DOHH2 (cell line): Measurements from ENCODE around the gene SETMAR.
A peak's percentile ranks its signal among the peaks of the same experiment; 100 is the strongest.

ENCODE experiments used
- H3F3A ChIP-seq: fragments of 200-600 bp; sonication (generic), shearing (Covaris generic); 2 replicates; pipeline ENCODE4 v1.6.0; 2016; ENCODE audit warnings: antibody characterized with exemption, mild to moderate bottlenecking; ENCODE audit not compliant: control insufficient read depth, insufficient read depth
- H3K27ac ChIP-seq: fragments of 200-600 bp; sonication (generic); 2 replicates; pipeline ENCODE4 v1.5.1; 2014; ENCODE audit warnings: low read depth, mild to moderate bottlenecking, low read length, moderate library complexity
- H3K27me3 ChIP-seq: fragments of 200-600 bp; sonication (generic); 2 replicates; pipeline ENCODE4 v1.6.1; 2014; ENCODE audit warnings: mild to moderate bottlenecking, low read length, mixed read lengths; ENCODE audit not compliant: control insufficient read depth
- H3K36me3 ChIP-seq: fragments of 200-600 bp; sonication (generic); 2 replicates; pipeline ENCODE4 v1.6.1; 2014; ENCODE audit warnings: mild to moderate bottlenecking, low read length, moderate library complexity, mixed read lengths; ENCODE audit not compliant: control insufficient read depth
- H3K4me1 ChIP-seq: fragments of 200-600 bp; sonication (generic); 2 replicates; pipeline ENCODE4 v1.6.1; 2014; ENCODE audit warnings: mild to moderate bottlenecking, low read length, mixed read lengths; ENCODE audit not compliant: control insufficient read depth
- H3K4me2 ChIP-seq: fragments of 200-600 bp; sonication (generic); 2 replicates; pipeline ENCODE4 v1.6.0; 2014; ENCODE audit warnings: mild to moderate bottlenecking, low read length, moderate library complexity
- H3K4me3 ChIP-seq: fragments of 200-600 bp; sonication (generic); 2 replicates; pipeline ENCODE4 v1.5.1; 2014; ENCODE audit warnings: mild to moderate bottlenecking, low read length, mixed read lengths
- H3K79me2 ChIP-seq: fragments of 200-600 bp; sonication (generic); 2 replicates; pipeline ENCODE4 v1.6.1; 2014; ENCODE audit warnings: mild to moderate bottlenecking, low read length, mixed read lengths; ENCODE audit not compliant: control insufficient read depth
- H3K9me2 ChIP-seq: fragments of 200-600 bp; sonication (generic); replicated peaks from 2 replicates; pipeline ENCODE4 v1.6.1; 2014; ENCODE audit warnings: mild to moderate bottlenecking, low read length, mixed read lengths; ENCODE audit not compliant: control insufficient read depth
- H3K9me3 ChIP-seq: fragments of 200-600 bp; sonication (generic); 2 replicates; pipeline ENCODE4 v1.6.1; 2014; ENCODE audit warnings: antibody characterized with exemption, low read length, mixed read lengths; ENCODE audit not compliant: control insufficient read depth, insufficient read depth
- H4K20me1 ChIP-seq: fragments of 200-600 bp; sonication (generic); 2 replicates; pipeline ENCODE4 v1.6.0; 2014; ENCODE audit warnings: low read depth, mild to moderate bottlenecking, antibody characterized with exemption, low read length, moderate library complexity; ENCODE audit not compliant: control insufficient read depth, insufficient read depth
- EZH2phosphoT487 ChIP-seq: fragments of 200-600 bp; sonication (generic); IDR thresholded peaks from 2 replicates; pipeline ENCODE4 v1.6.1; 2017; ENCODE audit warnings: borderline replicate concordance, mild to moderate bottlenecking, antibody characterized with exemption, low read length, moderate library complexity, mixed read lengths
- TF ChIP-seq, protein P1 (sequence below): fragments of 200-600 bp; sonication (generic); IDR thresholded peaks from one replicate; pipeline ENCODE4 v1.5.1; 2014; ENCODE audit warnings: antibody characterized with exemption, mild to moderate bottlenecking, low read depth, low read length; ENCODE audit not compliant: poor library complexity, severe bottlenecking

SETMAR gene

DNA sequence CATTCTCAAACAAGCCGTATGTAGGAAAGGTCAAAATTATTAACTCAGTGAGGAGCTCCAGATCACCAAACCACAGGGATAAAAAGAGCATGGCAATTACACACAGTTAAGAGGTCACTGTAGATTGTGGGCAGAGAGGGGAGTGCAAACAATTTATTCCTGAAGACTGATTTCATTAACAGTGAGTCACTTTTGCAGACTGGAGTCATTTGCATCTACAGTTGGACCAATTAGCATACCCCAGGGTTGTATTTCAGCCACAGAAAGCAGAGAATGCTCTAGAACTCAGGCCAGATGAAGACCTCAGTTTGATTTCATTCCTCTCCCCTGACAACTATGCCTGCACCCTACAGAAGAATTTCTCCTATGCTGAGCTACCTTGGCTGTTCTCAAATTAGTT, 40.1 kb downstream of the SETMAR start:
- no peaks in the 10 kb centered on the region for H3K9me3 ChIP-seq
- no peaks in the 10 kb centered on the region for H3K27me3 ChIP-seq
- H3K27ac ChIP-seq: no peak overlapping the region
- no peak overlapping the region for H3K4me3 ChIP-seq
- no peaks in the 10 kb centered on the region for H3K36me3 ChIP-seq
- no peaks in the 10 kb centered on the region for H4K20me1 ChIP-seq
- TF ChIP-seq, protein P1, sequence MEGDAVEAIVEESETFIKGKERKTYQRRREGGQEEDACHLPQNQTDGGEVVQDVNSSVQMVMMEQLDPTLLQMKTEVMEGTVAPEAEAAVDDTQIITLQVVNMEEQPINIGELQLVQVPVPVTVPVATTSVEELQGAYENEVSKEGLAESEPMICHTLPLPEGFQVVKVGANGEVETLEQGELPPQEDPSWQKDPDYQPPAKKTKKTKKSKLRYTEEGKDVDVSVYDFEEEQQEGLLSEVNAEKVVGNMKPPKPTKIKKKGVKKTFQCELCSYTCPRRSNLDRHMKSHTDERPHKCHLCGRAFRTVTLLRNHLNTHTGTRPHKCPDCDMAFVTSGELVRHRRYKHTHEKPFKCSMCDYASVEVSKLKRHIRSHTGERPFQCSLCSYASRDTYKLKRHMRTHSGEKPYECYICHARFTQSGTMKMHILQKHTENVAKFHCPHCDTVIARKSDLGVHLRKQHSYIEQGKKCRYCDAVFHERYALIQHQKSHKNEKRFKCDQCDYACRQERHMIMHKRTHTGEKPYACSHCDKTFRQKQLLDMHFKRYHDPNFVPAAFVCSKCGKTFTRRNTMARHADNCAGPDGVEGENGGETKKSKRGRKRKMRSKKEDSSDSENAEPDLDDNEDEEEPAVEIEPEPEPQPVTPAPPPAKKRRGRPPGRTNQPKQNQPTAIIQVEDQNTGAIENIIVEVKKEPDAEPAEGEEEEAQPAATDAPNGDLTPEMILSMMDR: no peak
- no peak for TF ChIP-seq EZH2phosphoT487
- H3F3A ChIP-seq: no peaks in the 10 kb centered on the region
- H3K4me2 ChIP-seq: no peak overlapping the region
- no peaks in the 10 kb centered on the region for H3K9me2 ChIP-seq
- H3K4me1 ChIP-seq: no peaks in the 10 kb centered on the region
- H3K79me2 ChIP-seq: no peaks in the 10 kb centered on the region

DNA sequence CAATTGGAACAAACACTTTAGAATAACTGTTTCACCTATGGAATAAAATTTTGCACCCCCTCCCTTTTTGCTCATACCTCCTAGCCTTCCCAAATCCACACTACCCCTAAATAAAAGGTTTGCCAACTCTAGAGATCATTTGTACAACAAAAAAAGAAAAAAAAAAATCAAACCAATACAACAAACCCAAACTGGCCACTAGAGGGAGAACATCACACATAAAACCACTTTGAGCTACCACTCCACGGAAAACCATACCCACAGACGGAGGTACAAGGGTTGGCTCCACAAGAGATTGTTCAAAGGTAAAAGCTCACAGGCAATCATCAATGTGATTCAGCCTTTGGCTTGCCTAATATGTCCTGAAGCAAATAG, 47.6 kb downstream of the SETMAR start:
- Histone ChIP-seq H3K79me2 (no peaks in the 10 kb centered on the region), H3K27ac (no peak overlapping the region), H3K36me3 (no peaks in the 10 kb centered on the region), H3K4me1 (no peaks in the 10 kb centered on the region), H3K4me3 (no peak overlapping the region), H3K9me3 (no peaks in the 10 kb centered on the region), H3K27me3 (no peaks in the 10 kb centered on the region), H3K9me2 (no peaks in the 10 kb centered on the region), H3K4me2 (no peak overlapping the region), H4K20me1 (no peaks in the 10 kb centered on the region; the same call in 1 of the 2 replicates), H3F3A (no peaks in the 10 kb centered on the region)
- TF ChIP-seq, protein P1: peak; percentile 73
- TF ChIP-seq EZH2phosphoT487: no peak

DNA sequence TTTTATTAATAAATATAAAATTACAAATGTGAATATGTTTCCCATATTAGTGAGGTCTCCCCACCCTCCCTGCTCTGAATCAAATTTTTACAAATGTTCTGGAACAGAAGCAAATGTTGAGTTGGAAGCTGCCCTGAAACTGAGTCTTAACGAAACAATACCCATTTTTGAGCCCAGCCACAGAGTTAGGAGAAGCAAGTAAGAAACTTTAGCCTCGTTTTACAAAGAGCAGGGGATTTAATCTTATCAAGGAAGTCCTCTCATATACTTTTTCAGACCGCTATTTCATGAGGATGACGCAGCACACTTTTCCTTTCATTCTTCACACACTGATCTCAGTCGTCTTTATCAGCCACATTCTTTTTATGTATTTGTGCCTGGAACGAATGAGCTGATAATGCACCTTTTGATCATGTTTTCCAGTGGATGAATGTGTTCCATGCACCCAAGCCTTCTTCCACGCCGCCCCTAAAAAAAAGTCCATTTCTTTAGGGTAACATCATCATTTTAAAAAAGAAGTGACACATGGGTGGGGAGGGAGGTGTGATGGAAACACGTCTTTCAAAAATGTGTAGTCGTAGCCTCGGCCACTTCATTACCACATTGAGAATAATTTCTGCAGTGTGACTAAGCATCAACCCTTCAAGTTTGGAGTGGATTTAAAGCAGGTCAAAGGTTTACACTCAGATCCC, 48.1 kb downstream of the SETMAR start:
- no peaks in the 10 kb centered on the region for H3K4me1 ChIP-seq
- no peaks in the 10 kb centered on the region for H3F3A ChIP-seq
- no peaks in the 10 kb centered on the region for H3K79me2 ChIP-seq
- H3K4me3 ChIP-seq: no peak overlapping the region
- no peaks in the 10 kb centered on the region for H3K36me3 ChIP-seq
- H3K27ac ChIP-seq: no peak overlapping the region
- H4K20me1 ChIP-seq: no peaks in the 10 kb centered on the region; the same call in 1 of the 2 replicates
- H3K27me3 ChIP-seq: no peaks in the 10 kb centered on the region
- TF ChIP-seq, protein P1: no peak
- no peak for TF ChIP-seq EZH2phosphoT487
- H3K9me2 ChIP-seq: no peaks in the 10 kb centered on the region
- H3K9me3 ChIP-seq: no peaks in the 10 kb centered on the region
- no peak overlapping the region for H3K4me2 ChIP-seq
